Skeletal muscle tissue (tissue), 4 donors: Measurements from ENCODE around the gene GATD1. TPM values are rescaled to one million over a fixed set of nuclear protein-coding genes. Genes with fewer than 3 reads are reported as not detected.

Source experiments
- H3K27ac ChIP-seq: one replicate; pipeline ENCODE4 v1.7.0; 2013; ENCODE audit warnings: mild to moderate bottlenecking, low read depth, low read length, inconsistent platforms
- H3K27me3 ChIP-seq, 3 donors: one replicate each; pipeline ENCODE4 v1.7.0; 2013; ENCODE audit warnings: low read length in 3 of 3; ENCODE audit not compliant: control insufficient read depth in 3 of 3, insufficient read depth in 3 of 3
- H3K36me3 ChIP-seq, 3 donors: one replicate each; pipeline ENCODE4 v1.7.0; 2013; ENCODE audit warnings: low read length in 3 of 3; ENCODE audit not compliant: control insufficient read depth in 3 of 3, insufficient read depth in 3 of 3
- H3K4me1 ChIP-seq, 3 donors: one replicate each; pipeline ENCODE4 v1.7.0; 2013; ENCODE audit warnings: low read length in 3 of 3, mild to moderate bottlenecking in 3 of 3; ENCODE audit not compliant: control insufficient read depth in 3 of 3, insufficient read depth in 3 of 3
- H3K4me3 ChIP-seq, 3 donors: one replicate each; pipeline ENCODE4 v1.7.0; 2013; ENCODE audit warnings: low read length in 3 of 3
- H3K9ac ChIP-seq, 3 donors: one replicate each; pipeline ENCODE4 v1.7.0; 2013; ENCODE audit warnings: low read length in 3 of 3, mild to moderate bottlenecking in 3 of 3, moderate library complexity in 2 of 3, low read depth in 1 of 3
- H3K9me3 ChIP-seq, 3 donors: one replicate each; pipeline ENCODE4 v1.7.0; 2013; ENCODE audit warnings: low read length in 3 of 3; ENCODE audit not compliant: control insufficient read depth in 3 of 3
- total RNA-seq: library from RNA; depleted of rRNA; stranded (reverse); fragments of >200 nt; gene quantifications from one replicate; pipeline ENCODE4 v1.2.3, GENCODE V29; 2014
- donor health status: Osteomylitis.

GATD1 gene
- total RNA-seq, 1 donor from 2014 or later: 14.6 TPM

- peak overlapping the region; percentile 73 to 94 (median 92) for H3K4me3 ChIP-seq
- peak overlapping the region; percentile 95 to 99 (median 95) for H3K9ac ChIP-seq
- H3K27ac ChIP-seq: peak overlapping the region; percentile 95
- H3K4me1 ChIP-seq: peaks cover 37 to 52% (median 38%) of the 10 kb centered on the region in 3 donors
- no peaks in the 10 kb centered on the region for H3K9me3 ChIP-seq
- H3K36me3 ChIP-seq: peaks cover 12 to 28% (median 23%) of the 10 kb centered on the region in 3 donors
- peaks cover 0 to 8% (median 5%) of the 10 kb centered on the region in 3 donors for H3K27me3 ChIP-seq
Observed at GRCh38 chr11:820655-821511, 43.6 kb upstream of the GATD1 start.

DNA sequence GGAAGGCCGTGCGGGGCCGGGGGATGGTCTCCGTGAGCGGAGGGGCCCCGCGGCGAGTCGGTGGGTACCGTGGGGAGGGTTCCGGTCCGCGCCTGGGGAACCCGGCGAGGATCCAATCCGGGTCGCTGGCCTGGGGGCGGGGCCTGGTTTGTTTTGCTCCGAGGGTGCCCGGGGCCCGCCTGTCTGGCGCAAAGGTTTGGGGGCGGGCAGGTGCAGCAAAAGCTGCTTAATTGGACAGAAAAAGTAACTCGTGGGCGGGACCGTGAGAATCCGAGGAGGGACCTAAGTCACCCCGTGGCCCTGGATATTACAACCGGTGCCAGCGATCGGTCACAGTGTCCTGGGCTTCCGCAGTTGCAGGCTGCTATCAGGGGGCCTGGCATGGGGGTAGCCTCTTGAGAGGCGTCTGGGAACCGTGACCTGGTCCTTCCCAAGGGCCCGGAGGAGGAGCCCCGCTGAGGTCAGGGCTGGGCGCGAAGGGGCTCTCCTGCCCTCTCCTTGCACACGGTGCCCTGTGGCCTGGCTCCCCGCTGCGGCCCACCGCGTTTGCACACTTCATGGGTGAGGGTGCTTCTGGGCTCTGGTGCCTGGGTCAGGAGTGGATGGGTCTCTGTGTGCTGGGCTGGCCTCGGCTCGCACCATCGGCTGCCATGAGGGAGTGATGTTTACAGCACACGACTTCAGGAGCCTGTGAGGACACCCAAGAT, 42.8 kb upstream of the GATD1 start:
- peaks cover 33 to 45% (median 34%) of the 10 kb centered on the region in 3 donors for H3K4me1 ChIP-seq
- H3K36me3 ChIP-seq: peaks cover 10 to 26% (median 17%) of the 10 kb centered on the region in 3 donors
- H3K27me3 ChIP-seq: peaks cover 0 to under 1% (median 0%) of the 10 kb centered on the region in 3 donors
- H3K9ac ChIP-seq: peak overlapping the region; percentile 95 to 99 (median 95)
- peak overlapping the region; percentile 95 for H3K27ac ChIP-seq
- H3K4me3 ChIP-seq: peak overlapping the region; percentile 73 to 94 (median 92)
- no peaks in the 10 kb centered on the region for H3K9me3 ChIP-seq

- Histone ChIP-seq H3K4me3 (peak overlapping the region; percentile 67 to 92 (median 78)), H3K4me1 (peaks cover 32 to 37% (median 34%) of the 10 kb centered on the region in 3 donors), H3K9me3 (no peaks in the 10 kb centered on the region), H3K9ac (peak overlapping the region; percentile 77 to 99 (median 95)), H3K27ac (peak overlapping the region; percentile 95), H3K27me3 (no peaks in the 10 kb centered on the region), H3K36me3 (peaks cover 9 to 19% (median 9%) of the 10 kb centered on the region in 3 donors)
Observed at GRCh38 chr11:819129-819931, 42.0 kb upstream of the GATD1 start.

DNA sequence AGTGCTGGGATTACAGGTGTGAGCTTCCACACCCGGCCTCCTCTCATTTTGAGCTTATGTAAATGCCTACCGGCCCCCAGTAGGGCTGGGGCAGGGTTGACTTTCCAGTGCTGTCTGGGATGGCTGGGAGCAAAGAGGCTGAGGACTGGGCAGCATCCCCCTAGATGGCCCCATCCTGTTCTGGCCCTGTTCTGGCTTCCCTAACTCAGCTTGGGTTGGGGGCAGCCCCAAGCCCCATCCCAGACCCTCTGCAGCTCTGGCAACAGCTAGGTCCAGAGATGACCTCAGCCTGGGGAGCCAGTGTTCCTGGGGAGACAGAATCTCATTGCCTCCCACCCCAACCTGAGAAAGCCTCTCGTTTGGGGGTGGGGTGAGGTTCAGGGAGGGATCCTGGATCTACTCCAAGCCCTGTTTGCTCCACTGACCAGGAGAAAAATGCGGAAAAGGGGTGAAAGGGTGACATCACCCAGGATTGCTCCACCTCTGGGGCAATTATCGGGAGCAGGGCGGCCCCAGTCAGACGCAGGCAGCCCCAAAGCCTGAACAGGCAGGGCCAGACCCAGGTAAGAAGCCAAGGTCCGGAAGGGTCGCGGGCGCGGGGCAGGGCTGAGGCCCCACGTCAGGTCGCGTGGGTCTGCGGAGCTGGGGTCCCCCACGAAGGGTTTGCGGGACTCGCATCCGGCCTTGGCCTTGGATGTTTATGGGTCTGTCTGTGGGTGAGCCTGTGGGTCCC, 41.3 kb upstream of the GATD1 start, which contains the start of gene PNPLA2:
Gene PNPLA2 (plus strand): TSS at position 519 of the 733 bp plus-strand sequence. CDS start 805 bp downstream, outside the sequence.
- H3K4me1 ChIP-seq: peaks cover 32 to 36% (median 34%) of the 10 kb centered on the region in 3 donors
- H3K9ac ChIP-seq: peak within 1 kb of the TSS; percentile 77 to 99 (median 95)
- no peaks in the 10 kb centered on the region for H3K9me3 ChIP-seq
- H3K27ac ChIP-seq: peak within 1 kb of the TSS; percentile 95
- H3K4me3 ChIP-seq: peak within 1 kb of the TSS; percentile 67 to 92 (median 78)
- H3K36me3 ChIP-seq: peaks cover 7 to 15% (median 7%) of the 10 kb centered on the region in 3 donors
- no peaks in the 10 kb centered on the region for H3K27me3 ChIP-seq

- peaks cover 23 to 28% (median 24%) of the 10 kb centered on the region in 3 donors for H3K36me3 ChIP-seq
- no peak overlapping the region for H3K27ac ChIP-seq
- no peak overlapping the region for H3K4me3 ChIP-seq
- H3K9ac ChIP-seq: no peak overlapping the region
- no peaks in the 10 kb centered on the region for H3K9me3 ChIP-seq
- H3K4me1 ChIP-seq: peaks cover 32 to 38% (median 35%) of the 10 kb centered on the region in 3 donors
- H3K27me3 ChIP-seq: no peaks in the 10 kb centered on the region
Observed at GRCh38 chr11:816433-816779, 39.1 kb upstream of the GATD1 start.

- Histone ChIP-seq H3K27me3 (no peaks in the 10 kb centered on the region), H3K4me3 (no peak overlapping the region), H3K27ac (no peak overlapping the region), H3K4me1 (peaks cover 32 to 38% (median 35%) of the 10 kb centered on the region in 3 donors), H3K36me3 (peaks cover 26 to 31% (median 27%) of the 10 kb centered on the region in 3 donors), H3K9ac (no peak overlapping the region), H3K9me3 (no peaks in the 10 kb centered on the region)
Observed at GRCh38 chr11:815675-816432, 38.6 kb upstream of the GATD1 start.

DNA sequence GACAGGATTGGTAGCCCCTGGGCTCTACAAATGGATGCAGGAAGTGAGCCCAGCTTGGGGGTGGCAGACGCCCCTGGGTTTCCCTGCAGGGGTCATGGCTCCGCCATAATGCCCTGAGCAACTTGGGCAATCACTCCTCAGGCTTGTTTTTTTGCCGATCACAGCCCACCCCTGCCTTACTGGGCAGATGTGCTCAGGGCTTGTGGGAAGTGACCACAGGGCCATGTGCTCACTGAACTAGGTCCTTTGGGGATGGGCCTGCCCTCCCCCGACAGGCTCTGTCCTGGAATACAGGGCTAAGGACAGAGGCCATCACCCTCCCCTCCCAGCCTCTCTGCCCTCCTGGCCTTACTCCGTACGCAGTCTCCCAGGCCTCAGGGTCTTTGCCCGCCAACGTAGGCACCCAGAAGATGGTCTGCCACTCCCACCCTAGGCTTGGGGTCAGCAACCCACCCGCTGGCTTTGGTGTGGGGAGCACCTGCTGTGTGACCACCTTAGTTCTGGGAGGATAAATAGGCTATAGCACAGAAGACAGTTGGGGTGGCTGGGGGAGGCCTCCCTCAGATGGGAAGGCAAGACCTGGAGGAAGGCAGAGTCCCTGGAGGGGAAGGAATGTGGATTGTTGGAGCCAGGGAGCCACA, 36.3 kb upstream of the GATD1 start:
- no peak overlapping the region for H3K27ac ChIP-seq
- H3K4me1 ChIP-seq: peaks cover 28 to 43% (median 32%) of the 10 kb centered on the region in 3 donors
- H3K9me3 ChIP-seq: no peaks in the 10 kb centered on the region
- H3K4me3 ChIP-seq: no peak overlapping the region
- H3K36me3 ChIP-seq: peaks cover 26 to 31% (median 27%) of the 10 kb centered on the region in 3 donors
- H3K27me3 ChIP-seq: no peaks in the 10 kb centered on the region
- peak overlapping the region in 1 of 3 donors; percentile 25 for H3K9ac ChIP-seq

DNA sequence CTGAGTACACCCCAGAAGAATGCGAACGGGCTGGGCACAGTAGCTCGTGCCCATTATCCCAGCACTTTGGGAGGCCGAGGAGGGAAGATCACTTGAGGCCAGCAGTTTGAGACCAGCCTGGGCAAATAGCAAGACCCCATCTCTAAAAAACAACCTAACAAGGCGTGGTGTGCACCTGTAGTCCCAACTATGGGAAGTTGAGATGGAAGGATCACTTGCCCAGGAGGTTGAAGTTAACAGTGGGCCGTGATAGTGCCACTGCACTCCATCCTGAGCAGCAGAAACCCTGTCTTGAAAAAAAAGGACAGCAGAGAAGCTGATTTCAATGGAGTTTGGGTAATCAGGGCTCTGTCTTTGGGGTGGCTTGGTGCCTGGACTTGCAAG, 35.8 kb upstream of the GATD1 start:
- no peaks in the 10 kb centered on the region for H3K9me3 ChIP-seq
- peaks cover 29 to 43% (median 35%) of the 10 kb centered on the region in 3 donors for H3K4me1 ChIP-seq
- no peak overlapping the region for H3K27ac ChIP-seq
- H3K27me3 ChIP-seq: no peaks in the 10 kb centered on the region
- H3K4me3 ChIP-seq: no peak overlapping the region
- H3K36me3 ChIP-seq: peaks cover 26 to 31% (median 27%) of the 10 kb centered on the region in 3 donors
- H3K9ac ChIP-seq: peak overlapping the region in 1 of 3 donors; percentile 33
